Measurements from ENCODE around the gene TPRX1.
"Not testable (repeated sequence)": the region's sequence is repeated elsewhere in the genome, so short reads cannot be mapped to it uniquely, and the experiment has no call there.

The TPRX1 gene

GRCh38 chr19:47802521-47803043 is 1.8 kb downstream of the TPRX1 start:
- no peak for DNase-seq (ENCODE audit: low read depth)

- DNase-seq (ENCODE audit: low read depth), result no peak
These were observed 3.1 kb downstream of the TPRX1 start for GRCh38 chr19:47801270-47801669.

DNA sequence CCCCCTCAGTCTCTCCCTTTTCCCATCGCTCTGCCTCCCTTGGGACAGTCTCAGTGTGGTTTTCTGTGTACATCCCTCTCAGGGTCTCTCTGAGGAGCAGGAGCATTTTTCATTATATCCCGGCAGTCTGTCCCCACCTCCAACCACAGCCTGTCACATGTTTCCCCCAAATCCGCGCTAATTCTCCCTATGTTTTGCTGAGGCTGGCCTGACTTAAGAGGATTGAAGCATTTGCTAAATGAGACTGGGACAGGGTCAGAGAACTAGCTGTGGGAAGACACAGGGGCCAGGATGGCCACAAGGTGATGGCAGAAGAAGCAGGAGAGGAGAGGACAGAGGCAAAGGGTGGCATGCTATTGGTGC is 5.5 kb downstream of the TPRX1 start:
- no peak for DNase-seq (ENCODE audit: low read depth)

DNA sequence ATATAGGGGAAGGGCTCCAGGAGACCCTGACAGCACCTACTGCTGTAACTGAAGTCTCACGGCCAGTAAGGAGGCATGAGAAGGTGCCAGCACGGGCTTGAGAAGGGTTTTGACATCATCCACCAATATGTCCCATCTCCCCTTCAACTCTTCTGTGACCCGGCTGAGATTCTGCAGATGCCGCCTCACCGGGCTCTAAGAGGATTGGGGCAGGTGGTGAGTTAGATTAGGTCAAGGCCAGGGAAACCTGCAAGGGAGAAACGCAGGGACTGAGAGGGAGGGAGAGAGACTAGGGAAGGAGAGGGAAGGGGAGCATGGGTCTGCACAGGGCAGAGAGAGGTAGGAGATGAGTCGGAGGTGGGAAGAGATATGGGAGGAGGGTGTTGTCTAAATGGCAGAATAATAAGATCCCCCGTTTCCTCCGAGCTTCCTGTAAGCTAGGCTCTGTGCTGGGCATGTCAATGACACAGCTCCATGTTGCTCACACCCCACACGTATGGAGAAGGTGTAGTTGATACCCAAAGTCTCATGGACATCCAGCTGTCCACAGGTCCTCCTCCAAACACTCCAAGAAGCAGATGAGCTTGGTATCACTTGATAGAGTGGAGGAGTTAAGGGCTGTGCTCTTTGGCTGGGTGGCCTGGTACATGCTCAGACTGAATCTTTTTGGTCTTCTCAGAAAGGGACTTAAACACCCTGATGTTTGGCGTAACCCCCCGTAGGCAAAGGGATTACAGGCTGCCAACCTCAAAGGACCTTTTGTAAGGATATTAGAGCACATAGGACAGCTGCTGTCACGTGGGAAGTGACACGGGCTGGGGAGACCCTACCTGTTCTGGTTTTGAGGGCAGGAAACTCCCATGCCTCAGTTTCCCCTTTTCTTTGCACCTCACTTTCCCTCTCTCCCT is 6.1 kb downstream of the TPRX1 start:
- no peak for DNase-seq (ENCODE audit: low read depth)

DNA sequence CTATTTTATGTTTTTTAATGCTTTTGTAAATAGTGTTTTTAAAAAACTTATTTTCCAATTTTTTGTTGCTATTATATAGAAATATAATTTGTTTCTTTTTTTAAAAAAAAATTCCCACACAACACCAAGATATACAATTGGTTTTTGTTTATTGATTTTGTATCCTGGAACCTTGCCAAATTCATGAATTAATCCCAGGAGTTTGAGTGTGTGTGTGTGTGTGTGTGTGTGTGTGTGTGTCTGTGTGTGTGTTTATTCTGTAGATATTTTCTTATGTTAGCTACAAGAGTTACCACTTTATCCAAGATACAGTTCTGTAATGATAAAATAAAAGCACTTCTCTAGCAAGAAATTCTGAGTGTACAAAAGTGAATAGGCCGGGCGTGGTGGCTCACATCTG is 7.6 kb downstream of the TPRX1 start:
- DNase-seq (ENCODE audit: low read depth), result no peak

DNA sequence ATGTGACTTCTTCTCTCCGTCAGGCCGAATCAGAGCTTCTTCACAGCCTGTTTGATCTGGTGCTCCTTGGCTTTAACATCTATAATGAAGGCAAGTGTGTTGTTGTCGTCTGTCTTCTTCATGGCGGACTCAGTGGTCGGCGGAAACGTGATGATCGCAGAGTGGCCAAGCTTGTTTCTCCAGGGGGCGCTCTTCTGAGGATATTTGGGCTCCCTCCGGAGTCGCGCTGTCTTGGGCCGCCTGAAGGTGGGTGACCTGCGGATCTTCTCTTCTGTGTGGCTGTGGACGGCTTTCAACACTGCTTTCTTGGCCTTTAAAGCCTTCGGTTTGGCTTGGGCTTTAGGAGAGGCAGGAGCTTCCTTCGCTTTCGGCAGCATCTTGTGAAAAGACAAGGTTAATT is 9.8 kb downstream of the TPRX1 start:
- no peak for DNase-seq (ENCODE audit: low read depth)

DNA sequence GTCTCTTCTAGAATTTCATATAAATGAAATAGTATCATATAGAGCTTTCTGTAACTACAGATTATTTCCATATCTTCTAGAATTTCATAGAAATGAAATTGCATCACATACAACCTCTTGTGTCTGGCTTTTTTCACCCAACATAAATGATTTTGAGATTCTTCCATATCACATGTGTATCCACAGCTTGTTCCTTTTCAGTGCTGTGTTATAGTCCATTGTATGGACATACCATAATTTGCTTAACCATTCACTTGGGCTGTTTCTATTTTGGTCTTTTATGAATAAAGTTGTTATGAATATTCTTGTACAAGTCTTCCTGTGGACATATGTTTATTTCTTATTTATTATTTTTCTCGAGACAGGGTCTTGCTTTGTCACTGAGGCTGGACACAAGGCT is 11.7 kb downstream of the TPRX1 start:
- DNase-seq (ENCODE audit: low read depth), result no peak

GRCh38 chr19:47790398-47790814 is 13.9 kb downstream of the TPRX1 start:
- DNase-seq (ENCODE audit: low read depth), result peak; percentile 74

DNA sequence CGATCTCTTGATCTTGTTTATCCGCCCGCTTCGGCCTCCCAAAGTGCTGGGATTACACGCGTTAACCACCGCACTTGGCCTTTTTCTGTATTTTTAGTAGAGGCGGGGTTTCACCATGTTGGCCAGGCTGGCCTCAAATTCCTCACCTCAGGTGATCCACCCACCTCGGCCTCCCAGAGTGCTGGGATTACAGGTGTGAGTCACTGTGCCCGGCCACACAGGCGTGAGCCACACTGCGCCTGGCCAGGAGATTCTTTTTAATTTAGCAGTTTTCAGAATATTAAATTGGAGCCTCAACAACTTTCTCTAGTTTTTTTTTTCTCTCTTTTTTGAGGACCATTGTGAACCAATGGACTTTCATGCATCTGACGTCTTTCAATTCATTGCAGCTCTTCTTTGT is 14.5 kb downstream of the TPRX1 start:
- not testable (repeated sequence) for DNase-seq (ENCODE audit: low read depth)

DNA sequence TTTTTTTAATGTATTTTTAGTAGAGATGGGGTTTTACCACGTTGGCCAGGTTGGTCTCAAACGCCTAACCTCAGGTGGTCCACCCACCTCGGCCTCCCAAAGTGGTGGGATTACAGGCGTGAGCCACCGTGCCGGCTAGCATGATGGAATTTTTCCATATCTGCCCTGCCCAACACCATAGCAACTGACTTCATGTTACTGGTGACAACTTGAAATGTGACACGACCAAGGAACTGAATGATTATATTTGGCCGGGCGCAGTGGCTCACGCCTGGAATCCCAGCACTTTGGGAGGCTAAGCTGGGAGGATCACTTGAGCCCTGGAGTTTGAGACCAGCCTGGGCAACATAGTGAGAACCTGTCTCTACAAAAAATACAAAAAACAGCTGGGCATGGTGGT is 17.0 kb downstream of the TPRX1 start:
- DNase-seq (ENCODE audit: low read depth), result not testable (repeated sequence)

DNA sequence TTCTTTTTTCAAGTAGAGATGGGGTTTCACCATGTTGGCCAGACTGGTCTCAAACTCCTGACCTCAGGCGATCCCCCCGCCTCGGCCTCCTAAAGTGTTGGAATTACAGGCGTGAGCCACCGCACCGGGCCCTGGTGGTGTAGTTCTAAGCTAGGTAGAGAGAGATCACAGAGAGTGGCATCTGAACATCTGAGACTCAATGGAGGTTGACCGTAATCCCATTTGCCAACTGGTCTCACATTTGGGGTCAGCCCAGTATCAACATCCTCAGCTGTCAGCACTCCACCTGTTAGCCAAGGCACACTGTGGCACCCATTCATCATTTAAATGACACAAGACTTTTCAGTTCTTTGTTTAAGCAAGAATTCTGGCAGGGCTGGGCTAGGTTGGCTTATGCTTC is 17.8 kb downstream of the TPRX1 start:
- no peak for DNase-seq (ENCODE audit: low read depth)

DNA sequence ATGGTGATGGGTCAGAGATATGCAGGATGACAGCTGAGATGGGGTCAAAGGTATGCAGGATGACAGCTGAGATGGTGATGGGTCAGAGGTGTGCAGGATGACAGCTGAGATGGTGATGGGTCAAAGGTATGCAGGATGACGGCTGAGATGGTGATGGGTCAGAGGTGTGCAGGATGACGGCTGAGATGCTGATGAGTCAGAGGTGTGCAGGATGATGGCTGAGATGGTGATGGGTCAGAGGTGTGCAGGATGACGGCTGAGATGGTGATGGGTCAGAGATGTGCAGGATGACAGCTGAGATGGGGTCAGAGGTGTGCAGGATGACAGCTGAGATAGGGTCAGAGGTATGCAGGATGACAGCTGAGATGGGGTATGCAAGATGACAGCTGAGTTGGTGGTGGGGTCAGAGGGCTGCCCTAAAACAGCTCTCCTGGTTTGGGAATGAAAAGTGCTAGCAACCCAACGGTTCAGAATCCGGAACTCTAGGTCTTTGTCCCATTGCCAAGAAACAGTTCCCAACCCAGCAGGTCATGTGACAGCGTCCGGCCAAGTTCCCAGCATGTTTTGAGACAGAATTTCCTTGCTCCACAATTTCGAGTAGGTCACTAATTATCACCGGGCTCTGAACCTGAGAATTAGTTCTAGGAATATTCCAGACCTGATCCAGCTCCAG is 22.6 kb downstream of the TPRX1 start:
- DNase-seq (ENCODE audit: low read depth), result no peak

- DNase-seq (ENCODE audit: low read depth), result no peak
These were observed 24.2 kb downstream of the TPRX1 start for GRCh38 chr19:47780215-47780551.

GRCh38 chr19:47779524-47780214 is 24.7 kb downstream of the TPRX1 start:
- no peak for DNase-seq (ENCODE audit: low read depth)

GRCh38 chr19:47778954-47779351 is 25.4 kb downstream of the TPRX1 start:
- no peak for DNase-seq (ENCODE audit: low read depth)

GRCh38 chr19:47778049-47778953 is 26.1 kb downstream of the TPRX1 start, which contains the start of gene SELENOW:
Gene SELENOW (plus strand): TSS chr19:47778703. CDS start chr19:47778786, 83 bp downstream.
- DNase-seq (ENCODE audit: low read depth), result peak; percentile 57

- not testable (repeated sequence) for DNase-seq (ENCODE audit: low read depth)
These were observed 26.9 kb downstream of the TPRX1 start for GRCh38 chr19:47777245-47778048.

GRCh38 chr19:47776568-47776967 is 27.8 kb downstream of the TPRX1 start:
- no peak for DNase-seq (ENCODE audit: low read depth)

- DNase-seq (ENCODE audit: low read depth), result not testable (repeated sequence)
These were observed 33.1 kb downstream of the TPRX1 start for GRCh38 chr19:47771291-47771690.

- DNase-seq (ENCODE audit: low read depth), result no peak
These were observed 34.8 kb downstream of the TPRX1 start for GRCh38 chr19:47769534-47769933.

- DNase-seq (ENCODE audit: low read depth), result no peak
These were observed 35.7 kb downstream of the TPRX1 start for GRCh38 chr19:47768604-47769003.

All from T follicular helper cell (primary cell).